Ectodermal cell (in vitro differentiated cells): ENCODE measurements around the gene DNASE1L1.

ENCODE experiments used
- H3K27ac ChIP-seq: 2 replicates; pipeline ENCODE4 v1.7.0; 2013; ENCODE audit warnings: mild to moderate bottlenecking, low read depth, low read length; ENCODE audit not compliant: insufficient read depth, poor library complexity, severe bottlenecking
- H3K27me3 ChIP-seq: 2 replicates; pipeline ENCODE4 v1.7.0; 2013; ENCODE audit warnings: mild to moderate bottlenecking, low read length; ENCODE audit not compliant: insufficient read depth, control insufficient read depth, poor library complexity, severe bottlenecking
- H3K36me3 ChIP-seq: one replicate; pipeline ENCODE4 v1.7.0; 2013; ENCODE audit warnings: low read length; ENCODE audit not compliant: control insufficient read depth, insufficient read depth
- H3K4me1 ChIP-seq: one replicate; pipeline ENCODE4 v1.7.0; 2013; ENCODE audit warnings: low read length; ENCODE audit not compliant: control insufficient read depth, insufficient read depth
- H3K4me3 ChIP-seq: 2 replicates; pipeline ENCODE4 v1.7.0; 2013; ENCODE audit warnings: low read depth, low read length, control low read depth; ENCODE audit not compliant: insufficient read depth
- H3K9me3 ChIP-seq: 2 replicates; pipeline ENCODE4 v1.7.0; 2013; ENCODE audit warnings: mild to moderate bottlenecking, low read length, moderate library complexity; ENCODE audit not compliant: control insufficient read depth
- WGBS, 2 experiments: methylation state at CpG; one replicate each; pipeline ENCODE4 v1.1.7; 2013; ENCODE audit warnings: missing lambda C conversion rate in 2 of 2; 5-methylcytosine and 5-hydroxymethylcytosine counted together

Gene DNASE1L1

GRCh38 chrX:154359362-154360154, 49.5 kb downstream of the DNASE1L1 start:
- Histone ChIP-seq H3K9me3 (no peaks in the 10 kb centered on the region), H3K4me1 (no peaks in the 10 kb centered on the region), H3K27me3 (no peaks in the 10 kb centered on the region), H3K27ac (no peak overlapping the region), H3K4me3 (no peak overlapping the region), H3K36me3 (peaks cover 53% of the 10 kb centered on the region)
- 97% methylated on average over 41 of the region's 41 CpGs for WGBS, 2 experiments

- Histone ChIP-seq H3K9me3 (no peaks in the 10 kb centered on the region), H3K4me3 (no peak overlapping the region), H3K27me3 (no peaks in the 10 kb centered on the region), H3K36me3 (peaks cover 54% of the 10 kb centered on the region), H3K27ac (no peak overlapping the region), H3K4me1 (no peaks in the 10 kb centered on the region)
- 97 to 98% methylated on average over 6 of the region's 6 CpGs for WGBS, 2 experiments
Measured at GRCh38 chrX:154358829-154359228, 50.2 kb downstream of the DNASE1L1 start.

GRCh38 chrX:154358011-154358410, 51.0 kb downstream of the DNASE1L1 start:
- no peak overlapping the region for H3K4me3 ChIP-seq
- 96 to 98% methylated on average over 11 of the region's 11 CpGs for WGBS, 2 experiments
- H3K4me1 ChIP-seq: no peaks in the 10 kb centered on the region
- peaks cover 58% of the 10 kb centered on the region for H3K36me3 ChIP-seq
- H3K9me3 ChIP-seq: no peaks in the 10 kb centered on the region
- no peaks in the 10 kb centered on the region for H3K27me3 ChIP-seq
- no peak overlapping the region for H3K27ac ChIP-seq

- Histone ChIP-seq H3K27ac (no peak overlapping the region), H3K4me3 (no peak overlapping the region), H3K36me3 (peaks cover 63% of the 10 kb centered on the region), H3K27me3 (no peaks in the 10 kb centered on the region), H3K9me3 (no peaks in the 10 kb centered on the region), H3K4me1 (no peaks in the 10 kb centered on the region)
- 97% methylated on average over 27 of the region's 27 CpGs for WGBS, 2 experiments
Measured at GRCh38 chrX:154357205-154357604, 51.8 kb downstream of the DNASE1L1 start.

GRCh38 chrX:154356596-154356995, 52.5 kb downstream of the DNASE1L1 start:
- Histone ChIP-seq H3K9me3 (no peaks in the 10 kb centered on the region), H3K27me3 (no peaks in the 10 kb centered on the region)
- 91 to 96% methylated on average over 13 of the region's 13 CpGs for WGBS, 2 experiments

GRCh38 chrX:154355776-154356140, 53.3 kb downstream of the DNASE1L1 start:
- no peaks in the 10 kb centered on the region for H3K9me3 ChIP-seq
- no peaks in the 10 kb centered on the region for H3K27me3 ChIP-seq
- H3K4me3 ChIP-seq: no peak overlapping the region
- no peaks in the 10 kb centered on the region for H3K4me1 ChIP-seq
- no peak overlapping the region for H3K27ac ChIP-seq
- H3K36me3 ChIP-seq: peaks cover 60% of the 10 kb centered on the region
- WGBS, 2 experiments: 93 to 95% methylated on average over 12 of the region's 12 CpGs

More at GRCh38 chrX:154356596-154356995, 52.5 kb downstream of the DNASE1L1 start:
- no peak overlapping the region for H3K4me3 ChIP-seq
- H3K4me1 ChIP-seq: no peaks in the 10 kb centered on the region
- no peak overlapping the region for H3K27ac ChIP-seq
- peaks cover 63% of the 10 kb centered on the region for H3K36me3 ChIP-seq

- Histone ChIP-seq H3K27ac (no peak overlapping the region), H3K36me3 (peaks cover 59% of the 10 kb centered on the region), H3K4me1 (no peaks in the 10 kb centered on the region), H3K9me3 (no peaks in the 10 kb centered on the region), H3K4me3 (no peak overlapping the region), H3K27me3 (no peaks in the 10 kb centered on the region)
- WGBS, 2 experiments: 94 to 96% methylated on average over 30 of the region's 30 CpGs
Measured at GRCh38 chrX:154355094-154355775, 53.8 kb downstream of the DNASE1L1 start.

GRCh38 chrX:154354516-154354915, 54.5 kb downstream of the DNASE1L1 start:
- H3K36me3 ChIP-seq: peaks cover 59% of the 10 kb centered on the region
- no peaks in the 10 kb centered on the region for H3K27me3 ChIP-seq
- WGBS, 2 experiments: 96 to 97% methylated on average over 13 of the region's 13 CpGs

GRCh38 chrX:154354013-154354412, 55.0 kb downstream of the DNASE1L1 start:
- H3K9me3 ChIP-seq: no peaks in the 10 kb centered on the region
- H3K4me3 ChIP-seq: no peak overlapping the region
- no peaks in the 10 kb centered on the region for H3K27me3 ChIP-seq
- 93 to 96% methylated on average over 14 of the region's 14 CpGs for WGBS, 2 experiments
- no peaks in the 10 kb centered on the region for H3K4me1 ChIP-seq
- H3K36me3 ChIP-seq: peaks cover 56% of the 10 kb centered on the region
- H3K27ac ChIP-seq: no peak overlapping the region

More at GRCh38 chrX:154354516-154354915, 54.5 kb downstream of the DNASE1L1 start:
- Histone ChIP-seq H3K4me1 (no peaks in the 10 kb centered on the region), H3K4me3 (no peak overlapping the region), H3K9me3 (no peaks in the 10 kb centered on the region), H3K27ac (no peak overlapping the region)

GRCh38 chrX:154353172-154353843, 55.7 kb downstream of the DNASE1L1 start:
- WGBS, 2 experiments: 96 to 97% methylated on average over 24 of the region's 24 CpGs
- Histone ChIP-seq H3K27me3 (no peaks in the 10 kb centered on the region), H3K4me1 (no peaks in the 10 kb centered on the region), H3K27ac (no peak overlapping the region), H3K9me3 (no peaks in the 10 kb centered on the region), H3K4me3 (no peak overlapping the region), H3K36me3 (peaks cover 56% of the 10 kb centered on the region)
